ENCODE data around the gene CDKL2. TPM values are rescaled to one million over a fixed set of nuclear protein-coding genes. Genes with fewer than 3 reads are reported as not detected.

The CDKL2 gene
- total and polyA plus RNA-seq, 9 of the 15 experiments (the other 6 are each of a cell fraction or from before 2014, with no cell fraction given) = 0.01 to 0.16 TPM; not detected in 7

DNA sequence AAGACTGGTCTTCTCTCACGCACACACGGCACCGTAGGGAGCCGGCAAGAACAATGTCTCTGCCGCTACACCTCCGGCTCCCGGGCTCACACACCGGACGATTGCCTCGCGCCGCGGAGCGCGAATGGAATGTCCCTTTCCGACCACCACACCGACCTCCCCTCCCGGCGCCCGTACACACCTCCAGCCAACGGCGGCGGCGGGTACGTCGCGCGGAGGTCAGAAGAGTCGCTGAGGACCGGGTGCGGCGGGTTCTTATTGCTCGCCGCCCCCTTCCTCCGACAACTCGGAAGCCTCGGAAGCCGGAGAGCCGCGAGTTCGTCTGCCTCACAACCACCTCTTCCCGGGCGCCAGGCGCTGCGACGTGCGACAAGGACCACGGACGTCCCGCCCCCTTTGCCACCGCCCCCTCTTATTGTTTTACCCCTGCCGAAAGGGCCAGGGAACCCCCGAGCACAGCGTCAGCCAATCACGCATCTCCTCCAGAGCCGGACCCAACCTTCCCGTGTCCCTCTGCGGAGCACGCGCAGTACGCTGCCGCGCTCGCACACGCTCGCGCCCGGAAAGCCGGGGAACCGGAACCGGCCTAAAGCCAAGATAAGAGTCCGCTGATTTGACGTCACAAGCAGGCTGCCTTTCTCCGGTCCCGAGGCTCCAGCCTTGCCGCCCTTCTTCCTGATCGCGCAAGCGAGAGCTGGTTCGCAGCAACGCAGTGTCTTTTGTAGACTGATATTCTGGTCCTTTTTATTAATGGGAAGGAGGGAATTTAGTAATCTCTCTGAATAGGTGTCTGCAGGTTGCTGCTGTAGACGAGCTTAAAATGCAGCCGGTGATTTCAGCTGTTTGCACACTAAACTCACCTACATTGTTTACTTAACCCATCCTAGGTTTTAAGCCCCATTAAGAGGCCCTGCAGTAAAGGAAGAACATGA is 43.0 kb upstream of the CDKL2 start, which contains the start of gene G3BP2 (continued):
- peak; percentile 22; the same call in 1 of the 2 replicates for TF ChIP-seq ESRRA (IDR thresholded peaks at IDR 0.05; ENCODE audit: borderline replicate concordance, low read depth)
- TF ChIP-seq SMAD1 (IDR thresholded peaks at IDR 0.05; ENCODE audit: low read depth, low read length, partially characterized antibody) = peak; percentile 56
- TF ChIP-seq SMARCC2 (IDR thresholded peaks at IDR 0.05; ENCODE audit: low read depth) = no peak
- no peak for TF ChIP-seq GABPB2 (CRISPR knock-in tag; conservative IDR thresholded peaks at IDR 0.05)
- no peak for TF ChIP-seq ZNF175 (CRISPR knock-in tag; IDR thresholded peaks at IDR 0.05; ENCODE audit: low read depth)
- no peak for TF ChIP-seq ZBTB17 (CRISPR knock-in tag; IDR thresholded peaks at IDR 0.05)
- TF ChIP-seq ZNF695 (CRISPR knock-in tag; IDR thresholded peaks at IDR 0.05) = no peak
- TF ChIP-seq SLC30A9 (CRISPR knock-in tag; IDR thresholded peaks at IDR 0.05) = no peak
- TF ChIP-seq ZNF146 (CRISPR knock-in tag; IDR thresholded peaks at IDR 0.05; ENCODE audit: unreplicated experiment) = no peak
- TF ChIP-seq TAF9B (IDR thresholded peaks at IDR 0.05; ENCODE audit: partially characterized antibody) = peak; percentile 59
- TF ChIP-seq POLR2AphosphoS5 (IDR thresholded peaks at IDR 0.05; ENCODE audit: control insufficient read depth, insufficient read depth, low read depth, low read length) = peak; percentile 91
- no peak for TF ChIP-seq ZKSCAN8 (CRISPR knock-in tag; IDR thresholded peaks at IDR 0.05)
- no peak for TF ChIP-seq PRMT5 (CRISPR knock-in tag; IDR thresholded peaks at IDR 0.05)
- TF ChIP-seq ZNF785 (CRISPR knock-in tag; IDR thresholded peaks at IDR 0.05) = no peak
- TF ChIP-seq NR2F6 (CRISPR knock-in tag; IDR thresholded peaks at IDR 0.05) = no peak
- TF ChIP-seq, protein P1, sequence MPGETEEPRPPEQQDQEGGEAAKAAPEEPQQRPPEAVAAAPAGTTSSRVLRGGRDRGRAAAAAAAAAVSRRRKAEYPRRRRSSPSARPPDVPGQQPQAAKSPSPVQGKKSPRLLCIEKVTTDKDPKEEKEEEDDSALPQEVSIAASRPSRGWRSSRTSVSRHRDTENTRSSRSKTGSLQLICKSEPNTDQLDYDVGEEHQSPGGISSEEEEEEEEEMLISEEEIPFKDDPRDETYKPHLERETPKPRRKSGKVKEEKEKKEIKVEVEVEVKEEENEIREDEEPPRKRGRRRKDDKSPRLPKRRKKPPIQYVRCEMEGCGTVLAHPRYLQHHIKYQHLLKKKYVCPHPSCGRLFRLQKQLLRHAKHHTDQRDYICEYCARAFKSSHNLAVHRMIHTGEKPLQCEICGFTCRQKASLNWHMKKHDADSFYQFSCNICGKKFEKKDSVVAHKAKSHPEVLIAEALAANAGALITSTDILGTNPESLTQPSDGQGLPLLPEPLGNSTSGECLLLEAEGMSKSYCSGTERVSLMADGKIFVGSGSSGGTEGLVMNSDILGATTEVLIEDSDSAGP (CRISPR knock-in tag; IDR thresholded peaks at IDR 0.05) = 0 out of 2 replicates have a peak, but pooled peaks have one; percentile 58
- TF ChIP-seq L3MBTL2 (IDR thresholded peaks at IDR 0.05) = peak; percentile 90
- TF ChIP-seq, protein P2, sequence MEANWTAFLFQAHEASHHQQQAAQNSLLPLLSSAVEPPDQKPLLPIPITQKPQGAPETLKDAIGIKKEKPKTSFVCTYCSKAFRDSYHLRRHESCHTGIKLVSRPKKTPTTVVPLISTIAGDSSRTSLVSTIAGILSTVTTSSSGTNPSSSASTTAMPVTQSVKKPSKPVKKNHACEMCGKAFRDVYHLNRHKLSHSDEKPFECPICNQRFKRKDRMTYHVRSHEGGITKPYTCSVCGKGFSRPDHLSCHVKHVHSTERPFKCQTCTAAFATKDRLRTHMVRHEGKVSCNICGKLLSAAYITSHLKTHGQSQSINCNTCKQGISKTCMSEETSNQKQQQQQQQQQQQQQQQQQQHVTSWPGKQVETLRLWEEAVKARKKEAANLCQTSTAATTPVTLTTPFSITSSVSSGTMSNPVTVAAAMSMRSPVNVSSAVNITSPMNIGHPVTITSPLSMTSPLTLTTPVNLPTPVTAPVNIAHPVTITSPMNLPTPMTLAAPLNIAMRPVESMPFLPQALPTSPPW (CRISPR knock-in tag; IDR thresholded peaks at IDR 0.05) = peak; percentile 73
- no peak for TF ChIP-seq CREBBP (IDR thresholded peaks at IDR 0.05; ENCODE audit: low read depth, low read length)
- peak; percentile 71; the same call in 1 of the 2 replicates for TF ChIP-seq HLTF (IDR thresholded peaks at IDR 0.05)
- no peak for TF ChIP-seq GTF2A2 (tag; IDR thresholded peaks at IDR 0.05)
- TF ChIP-seq NFE2L1 (tag; IDR thresholded peaks at IDR 0.05; ENCODE audit: borderline replicate concordance, low read depth) = no peak
- no peak for TF ChIP-seq ZNF668 (CRISPR knock-in tag; IDR thresholded peaks at IDR 0.05)
- TF ChIP-seq ZNF347 (CRISPR knock-in tag; IDR thresholded peaks at IDR 0.05; ENCODE audit: low read depth) = no peak
- TF ChIP-seq PHB (CRISPR knock-in tag; IDR thresholded peaks at IDR 0.05) = no peak
- TF ChIP-seq ZNF253 (CRISPR knock-in tag; conservative IDR thresholded peaks at IDR 0.05) = no peak
- peak; percentile 96 for TF ChIP-seq CXXC5 (CRISPR knock-in tag; IDR thresholded peaks at IDR 0.05)
- TF ChIP-seq STAT5B (CRISPR knock-in tag; IDR thresholded peaks at IDR 0.05) = no peak
- TF ChIP-seq ZNF445 (CRISPR knock-in tag; IDR thresholded peaks at IDR 0.05; ENCODE audit: low read depth) = no peak

All from K562 (cell line).